ENCODE measurements around the gene ERLIN1. TPM values are rescaled to one million over a fixed set of nuclear protein-coding genes. Genes with fewer than 3 reads are reported as not detected.

ERLIN1 gene
- total RNA-seq, 1 donor from 2014 or later = 36.6 TPM

GRCh38 chr10:100182908-100183307 lies 2.9 kb downstream of the ERLIN1 start:
- Mint-ChIP-seq H3K36me3 (ENCODE audit: low read depth) (peaks cover 12% of the 10 kb centered on the region), H3K27me3 (ENCODE audit: low read depth) (no peaks in the 10 kb centered on the region), H3K4me1 (peaks cover 51% of the 10 kb centered on the region), H3K27ac (ENCODE audit: unreplicated experiment) (no peak overlapping the region), H3K4me3 (peak overlapping the region; percentile 54), H3K9me3 (no peaks in the 10 kb centered on the region)
- TF ChIP-seq CTCF (conservative IDR thresholded peaks at IDR 0.05) = no peak
- no peak for DNase-seq (ENCODE audit: low read depth, low spot score)

GRCh38 chr10:100182281-100182680 lies 3.5 kb downstream of the ERLIN1 start:
- no peaks in the 10 kb centered on the region for H3K27me3 Mint-ChIP-seq (ENCODE audit: low read depth)
- DNase-seq (ENCODE audit: low read depth, low spot score) = no peak
- H3K9me3 Mint-ChIP-seq = no peaks in the 10 kb centered on the region
- peak overlapping the region; percentile 54 for H3K4me3 Mint-ChIP-seq
- H3K4me1 Mint-ChIP-seq = peaks cover 44% of the 10 kb centered on the region
- TF ChIP-seq CTCF (conservative IDR thresholded peaks at IDR 0.05) = no peak
- H3K27ac Mint-ChIP-seq (ENCODE audit: unreplicated experiment) = no peak overlapping the region
- H3K36me3 Mint-ChIP-seq (ENCODE audit: low read depth) = peaks cover 9% of the 10 kb centered on the region

- no peak overlapping the region for H3K27ac Mint-ChIP-seq (ENCODE audit: unreplicated experiment)
- no peaks in the 10 kb centered on the region for H3K27me3 Mint-ChIP-seq (ENCODE audit: low read depth)
- no peak for TF ChIP-seq CTCF (conservative IDR thresholded peaks at IDR 0.05)
- peaks cover 25% of the 10 kb centered on the region for H3K36me3 Mint-ChIP-seq (ENCODE audit: low read depth)
- DNase-seq (ENCODE audit: low read depth, low spot score) = no peak
- H3K9me3 Mint-ChIP-seq = peaks cover 10% of the 10 kb centered on the region
- H3K4me1 Mint-ChIP-seq = peaks cover 10% of the 10 kb centered on the region
- H3K4me3 Mint-ChIP-seq = no peak overlapping the region
Observed at GRCh38 chr10:100175875-100176274, 10.0 kb downstream of the ERLIN1 start.

- DNase-seq (ENCODE audit: low read depth, low spot score) = no peak
- no peak overlapping the region for H3K27ac Mint-ChIP-seq (ENCODE audit: unreplicated experiment)
- H3K4me1 Mint-ChIP-seq = peaks cover 1% of the 10 kb centered on the region
- no peak overlapping the region for H3K4me3 Mint-ChIP-seq
- no peaks in the 10 kb centered on the region for H3K27me3 Mint-ChIP-seq (ENCODE audit: low read depth)
- no peak for TF ChIP-seq CTCF (conservative IDR thresholded peaks at IDR 0.05)
- H3K36me3 Mint-ChIP-seq (ENCODE audit: low read depth) = peaks cover 30% of the 10 kb centered on the region
- peaks cover 10% of the 10 kb centered on the region for H3K9me3 Mint-ChIP-seq
Observed at GRCh38 chr10:100174699-100175677, 10.8 kb downstream of the ERLIN1 start.

- TF ChIP-seq CTCF (conservative IDR thresholded peaks at IDR 0.05) = no peak
- Mint-ChIP-seq H3K36me3 (ENCODE audit: low read depth) (peaks cover 30% of the 10 kb centered on the region), H3K27ac (ENCODE audit: unreplicated experiment) (no peak overlapping the region)
Observed at GRCh38 chr10:100173035-100173434, 12.8 kb downstream of the ERLIN1 start.

More at GRCh38 chr10:100173035-100173434, 12.8 kb downstream of the ERLIN1 start:
- Mint-ChIP-seq H3K4me3 (no peak overlapping the region), H3K9me3 (peaks cover 10% of the 10 kb centered on the region), H3K27me3 (ENCODE audit: low read depth) (no peaks in the 10 kb centered on the region), H3K4me1 (no peaks in the 10 kb centered on the region)
- DNase-seq (ENCODE audit: low read depth, low spot score) = no peak
